Fibroblast of lung (primary cell): Measurements from ENCODE around the gene CENPV. TPM values are rescaled to one million over a fixed set of nuclear protein-coding genes. Genes with fewer than 3 reads are reported as not detected.
A peak's percentile ranks its signal among the peaks of the same experiment; 100 is the strongest.
"Not testable (repeated sequence)": the region's sequence is repeated elsewhere in the genome, so short reads cannot be mapped to it uniquely, and the experiment has no call there.

Experiments
- DNase-seq, 2 donors: peaks; one replicate each; pipeline versions ENCODE4 v3.0.0 to v3.0.0-alpha.2; 2010; ENCODE audit warnings: low read depth in 2 of 2
- H2AFZ ChIP-seq: 2 replicates; pipeline ENCODE4 v1.5.1; 2012; ENCODE audit warnings: low read length, control low read depth, inconsistent platforms
- H3K27ac ChIP-seq: 2 replicates; pipeline ENCODE4 v1.5.1; 2011; ENCODE audit warnings: low read length, control low read depth; ENCODE audit not compliant: insufficient read depth
- H3K27me3 ChIP-seq: 2 replicates; pipeline ENCODE4 v1.5.1; 2011; ENCODE audit warnings: mild to moderate bottlenecking, low read length; ENCODE audit not compliant: control insufficient read depth, insufficient read depth
- H3K36me3 ChIP-seq: 2 replicates; pipeline ENCODE4 v1.5.1; 2011; ENCODE audit warnings: low read length; ENCODE audit not compliant: control insufficient read depth, insufficient read depth
- H3K4me1 ChIP-seq: 2 replicates; pipeline ENCODE4 v1.5.1; 2011; ENCODE audit warnings: low read length; ENCODE audit not compliant: control insufficient read depth, insufficient read depth; ENCODE audit errors: extremely low read depth
- H3K4me2 ChIP-seq: 2 replicates; pipeline ENCODE4 v1.5.1; 2011; ENCODE audit warnings: low read length, control low read depth; ENCODE audit not compliant: insufficient read depth; ENCODE audit errors: extremely low read depth
- H3K4me3 ChIP-seq, 4 experiments: fragments of 200-600 bp in 1 of 4; sonication (generic) in 1 of 4; replicated peaks in 1 of 4; 2 replicates each; pipeline ENCODE4 v1.5.1; 2011 to 2016; ENCODE audit warnings: low read length in 4 of 4, low read depth in 3 of 4, mild to moderate bottlenecking in 3 of 4, control low read depth in 2 of 4, inconsistent platforms in 1 of 4, mixed read lengths in 1 of 4; ENCODE audit not compliant: insufficient read depth in 1 of 4; ENCODE audit errors: control extremely low read depth in 1 of 4
- H3K79me2 ChIP-seq: 2 replicates; pipeline ENCODE4 v1.5.1; 2012; ENCODE audit warnings: mild to moderate bottlenecking, low read length, inconsistent platforms; ENCODE audit not compliant: control insufficient read depth, insufficient read depth
- H3K9ac ChIP-seq: 2 replicates; pipeline ENCODE4 v1.5.1; 2011; ENCODE audit warnings: mild to moderate bottlenecking, low read length, control low read depth; ENCODE audit not compliant: insufficient read depth
- H3K9me3 ChIP-seq: 2 replicates; pipeline ENCODE4 v1.5.1; 2012; ENCODE audit warnings: low read depth, low read length; ENCODE audit not compliant: control insufficient read depth, insufficient read depth
- H4K20me1 ChIP-seq: 2 replicates; pipeline ENCODE4 v1.5.1; 2011; ENCODE audit warnings: low read length; ENCODE audit not compliant: control insufficient read depth, insufficient read depth; ENCODE audit errors: extremely low read depth
- EZH2 ChIP-seq: IDR thresholded peaks from 2 replicates; pipeline ENCODE4 v1.5.1; 2012; ENCODE audit warnings: low read length, control low read depth, mild to moderate bottlenecking; ENCODE audit errors: missing control alignments
- polyA plus RNA-seq, 2 donors: library from polyadenylated mRNA; depleted of rRNA in 1 of 2; stranded (reverse) in 1 of 2; unstranded in 1 of 2; fragments of >200 nt; gene quantifications; 2 replicates each; pipeline ENCODE4 v1.2.1, GENCODE V29; 2011 to 2012; ENCODE audit warnings: missing spikeins in 1 of 2
- total RNA-seq: library from RNA; depleted of rRNA; stranded (reverse); fragments of >200 nt; gene quantifications from 2 replicates; pipeline ENCODE4 v1.2.1, GENCODE V29; 2014
- TF ChIP-seq, protein P1 (sequence below), 2 donors: IDR thresholded peaks in 1 of 2; conservative IDR thresholded peaks in 1 of 2; 1 replicate in 1 of 2; 2 replicates in 1 of 2; pipeline ENCODE4 v1.5.1; 2011 to 2012; ENCODE audit warnings: low read length in 2 of 2, control low read depth in 1 of 2, inconsistent platforms in 1 of 2, low read depth in 1 of 2, mild to moderate bottlenecking in 1 of 2

The CENPV gene
- total and polyA plus RNA-seq, 2 donors (not counting 1 experiment from before 2014, with no cell fraction given): 9.2 to 25.1 TPM

DNA sequence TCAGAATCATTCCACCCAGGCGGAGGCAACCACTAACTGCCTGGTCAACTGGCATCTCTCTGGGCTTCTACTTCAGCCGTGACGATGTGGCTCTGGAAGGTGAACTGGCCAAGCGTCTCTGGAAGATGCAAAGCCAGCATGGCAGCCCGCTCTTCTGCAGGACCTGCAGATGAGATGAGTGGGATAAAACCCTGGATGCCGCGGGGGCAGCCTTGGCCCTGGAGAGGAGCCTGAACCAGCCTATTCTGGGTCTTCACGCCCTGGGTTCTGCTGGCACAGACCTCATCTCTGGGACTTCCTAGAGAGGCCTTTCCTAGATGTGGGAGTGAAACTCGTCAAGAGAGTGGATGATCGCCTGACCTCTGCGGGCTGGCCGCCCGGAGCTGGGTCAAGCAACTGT lies 38.2 kb upstream of the CENPV start:
- H3K9ac ChIP-seq: no peak overlapping the region
- H3K27me3 ChIP-seq: no peaks in the 10 kb centered on the region
- no peaks in the 10 kb centered on the region for H3K79me2 ChIP-seq
- DNase-seq: no peak
- no peaks in the 10 kb centered on the region for H3K9me3 ChIP-seq
- H3K4me1 ChIP-seq: no peaks in the 10 kb centered on the region
- no peak overlapping the region for H3K4me2 ChIP-seq
- H3K4me3 ChIP-seq: no peak overlapping the region
- TF ChIP-seq, protein P1, sequence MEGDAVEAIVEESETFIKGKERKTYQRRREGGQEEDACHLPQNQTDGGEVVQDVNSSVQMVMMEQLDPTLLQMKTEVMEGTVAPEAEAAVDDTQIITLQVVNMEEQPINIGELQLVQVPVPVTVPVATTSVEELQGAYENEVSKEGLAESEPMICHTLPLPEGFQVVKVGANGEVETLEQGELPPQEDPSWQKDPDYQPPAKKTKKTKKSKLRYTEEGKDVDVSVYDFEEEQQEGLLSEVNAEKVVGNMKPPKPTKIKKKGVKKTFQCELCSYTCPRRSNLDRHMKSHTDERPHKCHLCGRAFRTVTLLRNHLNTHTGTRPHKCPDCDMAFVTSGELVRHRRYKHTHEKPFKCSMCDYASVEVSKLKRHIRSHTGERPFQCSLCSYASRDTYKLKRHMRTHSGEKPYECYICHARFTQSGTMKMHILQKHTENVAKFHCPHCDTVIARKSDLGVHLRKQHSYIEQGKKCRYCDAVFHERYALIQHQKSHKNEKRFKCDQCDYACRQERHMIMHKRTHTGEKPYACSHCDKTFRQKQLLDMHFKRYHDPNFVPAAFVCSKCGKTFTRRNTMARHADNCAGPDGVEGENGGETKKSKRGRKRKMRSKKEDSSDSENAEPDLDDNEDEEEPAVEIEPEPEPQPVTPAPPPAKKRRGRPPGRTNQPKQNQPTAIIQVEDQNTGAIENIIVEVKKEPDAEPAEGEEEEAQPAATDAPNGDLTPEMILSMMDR (conservative IDR thresholded peaks at IDR 0.05 in 1 of 2, IDR thresholded peaks at IDR 0.05 in 1 of 2; ENCODE audit: low read depth in 1 of 2, low read length in 2 of 2): no peak
- no peak for TF ChIP-seq EZH2
- no peaks in the 10 kb centered on the region for H3K36me3 ChIP-seq
- no peaks in the 10 kb centered on the region for H4K20me1 ChIP-seq
- H3K27ac ChIP-seq: no peak overlapping the region
- H2AFZ ChIP-seq: no peak overlapping the region

DNA sequence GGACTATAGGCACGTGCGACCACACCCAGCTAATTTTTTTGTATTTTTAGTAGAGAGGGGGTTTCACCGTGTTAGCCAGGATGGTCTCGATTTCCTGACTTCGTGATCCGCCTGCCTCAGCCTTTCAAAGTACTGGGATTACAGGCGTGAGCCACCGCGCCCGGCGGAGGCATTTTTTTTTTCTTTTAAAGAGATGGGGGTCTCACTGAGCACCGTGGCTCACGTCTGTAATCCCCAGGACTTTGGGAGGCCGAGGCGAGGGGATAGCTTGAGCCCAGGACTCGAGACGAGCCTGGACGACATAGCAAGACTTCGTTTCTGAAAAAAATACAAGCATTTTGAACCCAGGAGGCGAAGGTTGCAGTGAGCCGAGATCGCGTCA lies 32.8 kb upstream of the CENPV start:
- not testable (repeated sequence) for H4K20me1 ChIP-seq, H3K4me1 ChIP-seq, H3K4me3 ChIP-seq, H3K27me3 ChIP-seq, H3K36me3 ChIP-seq, H3K27ac ChIP-seq, DNase-seq, H3K9me3 ChIP-seq, H3K9ac ChIP-seq, H2AFZ ChIP-seq
- Histone ChIP-seq H3K79me2 (peaks cover 26% of the 10 kb centered on the region), H3K4me2 (peak overlapping the region; percentile 25)

DNA sequence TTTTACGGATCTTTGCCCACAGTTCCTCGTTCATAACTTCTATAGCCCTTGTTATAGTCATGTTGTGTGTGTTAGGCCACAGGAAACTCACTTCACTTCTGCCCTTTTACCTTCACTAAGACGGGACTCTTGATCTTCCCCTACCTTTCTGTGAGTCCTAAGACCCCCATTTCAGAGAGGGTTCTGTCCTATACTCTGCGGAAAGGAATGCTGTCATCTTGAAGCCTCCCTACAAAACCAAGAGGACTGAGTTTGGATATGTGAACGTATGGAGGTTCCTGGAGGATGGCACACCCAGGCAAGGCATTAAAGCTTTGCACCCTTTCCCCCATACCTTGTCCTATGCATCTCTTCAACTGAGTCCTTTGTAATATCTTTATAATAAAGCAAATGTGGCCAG lies 31.3 kb upstream of the CENPV start:
- Histone ChIP-seq H3K79me2 (peaks cover 27% of the 10 kb centered on the region), H3K4me2 (no peak overlapping the region), H3K27ac (no peak overlapping the region), H3K4me1 (peaks cover 2% of the 10 kb centered on the region), H2AFZ (no peak overlapping the region), H4K20me1 (peaks cover 3% of the 10 kb centered on the region), H3K27me3 (no peaks in the 10 kb centered on the region), H3K36me3 (peaks cover 2% of the 10 kb centered on the region), H3K9me3 (no peaks in the 10 kb centered on the region), H3K9ac (no peak overlapping the region), H3K4me3 (no peak overlapping the region)
- no peak for DNase-seq
- TF ChIP-seq EZH2: no peak
- TF ChIP-seq, protein P1 (conservative IDR thresholded peaks at IDR 0.05 in 1 of 2, IDR thresholded peaks at IDR 0.05 in 1 of 2; ENCODE audit: low read depth in 1 of 2, low read length in 2 of 2): no peak
